NCI-H2107 (cell line): ENCODE measurements around the gene IGSF10.

Source experiments
- DNase-seq: peaks from one replicate; lab custom pipeline; 2025; lab: John Stamatoyannopoulos, UW

The IGSF10 gene

GRCh38 chr3:151460228-151460627, 633 bp downstream of the IGSF10 start:
- no peak for DNase-seq

GRCh38 chr3:151459358-151459757, 1.5 kb downstream of the IGSF10 start:
- no peak for DNase-seq

GRCh38 chr3:151456065-151456464, 4.8 kb downstream of the IGSF10 start:
- DNase-seq: no peak

- DNase-seq: no peak
These were observed 8.0 kb downstream of the IGSF10 start for GRCh38 chr3:151452841-151453240.

- no peak for DNase-seq
These were observed 8.5 kb downstream of the IGSF10 start for GRCh38 chr3:151452368-151452767.

- DNase-seq: no peak
These were observed 14.9 kb downstream of the IGSF10 start for GRCh38 chr3:151446002-151446340.

- no peak for DNase-seq
These were observed 15.4 kb downstream of the IGSF10 start for GRCh38 chr3:151445273-151446001.

GRCh38 chr3:151443583-151443982, 17.3 kb downstream of the IGSF10 start:
- DNase-seq: no peak

- no peak for DNase-seq
These were observed 19.9 kb downstream of the IGSF10 start for GRCh38 chr3:151440940-151441339.

GRCh38 chr3:151439652-151440125, 21.2 kb downstream of the IGSF10 start:
- DNase-seq: no peak

GRCh38 chr3:151437906-151438305, 23.0 kb downstream of the IGSF10 start:
- DNase-seq: no peak

GRCh38 chr3:151436675-151437446, 24.0 kb downstream of the IGSF10 start:
- no peak for DNase-seq

GRCh38 chr3:151434151-151434890, 26.5 kb downstream of the IGSF10 start:
- no peak for DNase-seq

- DNase-seq: no peak
These were observed 28.1 kb downstream of the IGSF10 start for GRCh38 chr3:151432616-151433372.

- no peak for DNase-seq
These were observed 28.9 kb downstream of the IGSF10 start for GRCh38 chr3:151431940-151432339.

GRCh38 chr3:151430821-151431484, 29.9 kb downstream of the IGSF10 start:
- no peak for DNase-seq

GRCh38 chr3:151428386-151428785, 32.5 kb downstream of the IGSF10 start:
- DNase-seq: no peak

- DNase-seq: no peak
These were observed 34.6 kb downstream of the IGSF10 start for GRCh38 chr3:151426341-151426657.

- DNase-seq: no peak
These were observed 35.1 kb downstream of the IGSF10 start for GRCh38 chr3:151425627-151426340.

- DNase-seq: no peak
These were observed 37.8 kb downstream of the IGSF10 start for GRCh38 chr3:151423091-151423490.

GRCh38 chr3:151421938-151422337, 38.9 kb downstream of the IGSF10 start:
- DNase-seq: no peak
